WERI-Rb-1 (cell line): ENCODE data around the gene CXCR4.

Experiments
- DNase-seq: peaks from one replicate; pipeline ENCODE4 v3.0.0-alpha.2; 2020
- H3K27ac ChIP-seq: fragments of 250-450 bp; sonication (Bioruptor Pico); 2 replicates; pipeline ENCODE4 v1.5.1; 2020; ENCODE audit warnings: mild to moderate bottlenecking, moderate library complexity
- H3K27me3 ChIP-seq: fragments of 250-450 bp; sonication (Bioruptor Pico); 2 replicates; pipeline ENCODE4 v1.5.1; 2021; ENCODE audit warnings: mild to moderate bottlenecking, low read depth, moderate library complexity; ENCODE audit not compliant: insufficient read depth, severe bottlenecking
- H3K36me3 ChIP-seq: fragments of 250-450 bp; sonication (Bioruptor Pico); 2 replicates; pipeline ENCODE4 v1.5.1; 2020; ENCODE audit warnings: mild to moderate bottlenecking, moderate library complexity
- H3K4me3 ChIP-seq: 2 replicates; pipeline ENCODE4 v1.5.1; 2011; ENCODE audit warnings: low read depth, mild to moderate bottlenecking, control low read depth, low read length
- H3K9me3 ChIP-seq: fragments of 250-450 bp; sonication (Bioruptor Pico); 2 replicates; pipeline ENCODE4 v1.5.1; 2021; ENCODE audit warnings: mild to moderate bottlenecking, moderate library complexity; ENCODE audit not compliant: severe bottlenecking
- CTCF ChIP-seq: IDR thresholded peaks from 2 replicates; pipeline ENCODE4 v1.5.1; 2011; ENCODE audit warnings: low read depth, mild to moderate bottlenecking, control low read depth, inconsistent platforms, low read length

Gene CXCR4

GRCh38 chr2:136139631-136140030 is 21.7 kb upstream of the CXCR4 start:
- no peaks in the 10 kb centered on the region for H3K9me3 ChIP-seq
- TF ChIP-seq CTCF = no peak

GRCh38 chr2:136137982-136138381 is 20.0 kb upstream of the CXCR4 start:
- no peak for TF ChIP-seq CTCF
- Histone ChIP-seq H3K4me3 (no peak overlapping the region), H3K9me3 (no peaks in the 10 kb centered on the region), H3K27me3 (no peaks in the 10 kb centered on the region), H3K27ac (no peak overlapping the region), H3K36me3 (no peaks in the 10 kb centered on the region)
- DNase-seq = no peak

More at GRCh38 chr2:136139631-136140030, 21.7 kb upstream of the CXCR4 start:
- no peak for DNase-seq
- Histone ChIP-seq H3K27ac (no peak overlapping the region), H3K36me3 (no peaks in the 10 kb centered on the region), H3K4me3 (no peak overlapping the region), H3K27me3 (no peaks in the 10 kb centered on the region)

GRCh38 chr2:136136931-136137330 is 19.0 kb upstream of the CXCR4 start:
- TF ChIP-seq CTCF = no peak
- no peaks in the 10 kb centered on the region for H3K9me3 ChIP-seq
- H3K27me3 ChIP-seq = no peaks in the 10 kb centered on the region
- H3K4me3 ChIP-seq = no peak overlapping the region
- H3K27ac ChIP-seq = no peak overlapping the region
- no peak for DNase-seq
- H3K36me3 ChIP-seq = no peaks in the 10 kb centered on the region

GRCh38 chr2:136135921-136136906 is 18.3 kb upstream of the CXCR4 start:
- Histone ChIP-seq H3K27me3 (no peaks in the 10 kb centered on the region), H3K36me3 (no peaks in the 10 kb centered on the region), H3K27ac (no peak overlapping the region), H3K9me3 (no peaks in the 10 kb centered on the region), H3K4me3 (no peak overlapping the region)
- no peak for TF ChIP-seq CTCF
- no peak for DNase-seq

GRCh38 chr2:136135462-136135861 is 17.5 kb upstream of the CXCR4 start:
- Histone ChIP-seq H3K27me3 (no peaks in the 10 kb centered on the region), H3K36me3 (no peaks in the 10 kb centered on the region), H3K9me3 (no peaks in the 10 kb centered on the region), H3K4me3 (no peak overlapping the region), H3K27ac (no peak overlapping the region)
- no peak for DNase-seq
- TF ChIP-seq CTCF = no peak
